ENCODE measurements around the gene LEMD1.

LEMD1 gene

DNA sequence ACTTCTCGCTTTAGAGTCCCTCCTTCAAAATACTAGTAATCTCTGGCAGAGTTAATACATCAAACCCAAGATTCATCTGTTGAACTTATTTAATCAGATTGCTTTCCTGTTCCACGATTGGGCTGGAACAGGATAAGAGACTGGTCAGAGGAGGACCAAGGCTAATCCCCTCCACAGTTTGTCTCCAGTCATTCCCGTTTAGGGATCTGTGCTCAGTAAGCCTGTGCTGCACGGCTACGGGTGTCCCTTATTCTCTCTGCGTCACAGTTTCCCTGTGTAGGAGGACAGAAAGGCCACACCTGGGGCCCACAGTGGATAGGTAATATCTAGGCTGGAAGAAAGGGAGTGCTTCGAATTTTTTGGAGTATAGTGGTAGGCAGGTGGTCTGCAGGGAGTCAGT, 83.8 kb downstream of the LEMD1 start:
- Histone ChIP-seq H3K4me3 (ENCODE audit: low read length in 2 of 2) (no peak overlapping the region), H3K9me3 (ENCODE audit: control insufficient read depth in 2 of 2, low read length in 2 of 2) (no peaks in the 10 kb centered on the region), H3K9ac (ENCODE audit: low read depth in 1 of 2, low read length in 2 of 2) (no peak overlapping the region), H3K36me3 (ENCODE audit: control insufficient read depth in 2 of 2, insufficient read depth in 2 of 2, low read length in 2 of 2) (no peaks in the 10 kb centered on the region), H3K27me3 (ENCODE audit: control insufficient read depth in 2 of 2, insufficient read depth in 2 of 2, low read length in 2 of 2) (peaks cover 2% of the 10 kb centered on the region in 2 donors), H3K4me1 (ENCODE audit: control insufficient read depth in 2 of 2, insufficient read depth in 2 of 2, low read length in 2 of 2) (no peaks in the 10 kb centered on the region), H3K27ac (ENCODE audit: low read depth in 2 of 2, low read length in 2 of 2) (no peak overlapping the region)

GRCh38 chr1:205337481-205337880, 84.4 kb downstream of the LEMD1 start:
- Histone ChIP-seq H3K9me3 (ENCODE audit: control insufficient read depth in 2 of 2, low read length in 2 of 2) (no peaks in the 10 kb centered on the region), H3K36me3 (ENCODE audit: control insufficient read depth in 2 of 2, insufficient read depth in 2 of 2, low read length in 2 of 2) (no peaks in the 10 kb centered on the region), H3K27ac (ENCODE audit: low read depth in 2 of 2, low read length in 2 of 2) (no peak overlapping the region), H3K4me1 (ENCODE audit: control insufficient read depth in 2 of 2, insufficient read depth in 2 of 2, low read length in 2 of 2) (no peaks in the 10 kb centered on the region), H3K4me3 (ENCODE audit: low read length in 2 of 2) (no peak overlapping the region), H3K9ac (ENCODE audit: low read depth in 1 of 2, low read length in 2 of 2) (no peak overlapping the region), H3K27me3 (ENCODE audit: control insufficient read depth in 2 of 2, insufficient read depth in 2 of 2, low read length in 2 of 2) (peaks cover 0 to 2% of the 10 kb centered on the region in 2 donors)

GRCh38 chr1:205335692-205336091, 86.2 kb downstream of the LEMD1 start:
- Histone ChIP-seq H3K4me3 (ENCODE audit: low read length in 2 of 2) (no peak overlapping the region), H3K9ac (ENCODE audit: low read depth in 1 of 2, low read length in 2 of 2) (no peak overlapping the region), H3K27me3 (ENCODE audit: control insufficient read depth in 2 of 2, insufficient read depth in 2 of 2, low read length in 2 of 2) (peaks cover 0 to 2% of the 10 kb centered on the region in 2 donors)

DNA sequence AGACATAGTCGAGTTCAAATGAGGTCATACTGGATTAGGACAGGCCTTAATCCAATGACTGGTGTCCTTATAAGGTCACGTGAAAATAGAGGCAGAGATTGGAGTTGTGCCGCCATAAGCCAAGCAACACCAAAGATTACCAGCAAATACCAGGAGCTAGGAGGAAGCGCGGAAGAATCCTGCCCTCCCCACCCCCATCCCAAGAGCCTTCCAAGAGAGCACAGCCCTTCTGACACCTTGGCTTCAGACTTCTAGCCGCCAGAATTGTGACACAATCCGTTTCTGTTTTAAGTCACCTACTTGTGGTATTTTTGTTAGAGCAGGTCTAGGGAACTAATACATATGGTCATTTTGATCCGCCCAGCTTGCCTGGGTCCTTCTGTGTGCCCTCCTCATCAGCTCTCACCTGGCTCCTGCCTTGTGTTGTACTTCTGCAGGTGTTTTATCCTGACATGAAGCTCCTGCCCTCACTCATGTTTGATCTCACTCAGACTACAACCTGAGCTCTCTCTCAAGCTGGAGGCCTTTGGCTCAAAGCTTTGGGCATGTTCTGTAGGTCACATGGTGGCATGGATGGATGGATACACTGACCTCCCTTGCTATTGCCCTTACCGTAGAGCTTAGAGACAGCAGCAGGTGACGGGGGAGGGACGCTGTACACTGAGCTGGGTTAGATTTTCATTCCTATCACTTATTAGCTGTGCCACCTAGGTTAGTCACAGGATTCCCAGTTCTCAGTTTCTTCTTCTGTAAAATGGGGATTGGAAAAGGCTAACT, 89.7 kb downstream of the LEMD1 start:
- H3K4me3 ChIP-seq (ENCODE audit: low read length in 2 of 2): no peak overlapping the region
- H3K36me3 ChIP-seq (ENCODE audit: control insufficient read depth in 2 of 2, insufficient read depth in 2 of 2, low read length in 2 of 2): no peaks in the 10 kb centered on the region
- H3K27me3 ChIP-seq (ENCODE audit: control insufficient read depth in 2 of 2, insufficient read depth in 2 of 2, low read length in 2 of 2): peaks cover 0 to 3% of the 10 kb centered on the region in 2 donors
- no peaks in the 10 kb centered on the region for H3K4me1 ChIP-seq (ENCODE audit: control insufficient read depth in 2 of 2, insufficient read depth in 2 of 2, low read length in 2 of 2)
- no peak overlapping the region for H3K9ac ChIP-seq (ENCODE audit: low read depth in 1 of 2, low read length in 2 of 2)
- H3K27ac ChIP-seq (ENCODE audit: low read depth in 2 of 2, low read length in 2 of 2): no peak overlapping the region
- no peaks in the 10 kb centered on the region for H3K9me3 ChIP-seq (ENCODE audit: control insufficient read depth in 2 of 2, low read length in 2 of 2)

More at GRCh38 chr1:205335692-205336091, 86.2 kb downstream of the LEMD1 start:
- H3K4me1 ChIP-seq (ENCODE audit: control insufficient read depth in 2 of 2, insufficient read depth in 2 of 2, low read length in 2 of 2): no peaks in the 10 kb centered on the region
- H3K9me3 ChIP-seq (ENCODE audit: control insufficient read depth in 2 of 2, low read length in 2 of 2): no peaks in the 10 kb centered on the region
- H3K27ac ChIP-seq (ENCODE audit: low read depth in 2 of 2, low read length in 2 of 2): no peak overlapping the region
- no peaks in the 10 kb centered on the region for H3K36me3 ChIP-seq (ENCODE audit: control insufficient read depth in 2 of 2, insufficient read depth in 2 of 2, low read length in 2 of 2)
